SH-SY5Y (cell line): Measurements from ENCODE around the gene FRMD4A.

Experiments
- GATA2 ChIP-seq: IDR thresholded peaks from 2 replicates; pipeline ENCODE4 v1.6.1; 2011; ENCODE audit warnings: mild to moderate bottlenecking, low read depth, low read length
- GATA3 ChIP-seq: IDR thresholded peaks from 2 replicates; pipeline ENCODE4 v1.6.1; 2011; ENCODE audit warnings: low read depth, mild to moderate bottlenecking, low read length, moderate library complexity

- TF ChIP-seq GATA2: no peak
- no peak for TF ChIP-seq GATA3
These were observed 541.8 kb downstream of the FRMD4A start for GRCh38 chr10:13788711-13789447.
